Stimulated activated CD8-positive, alpha-beta memory T cell treated with anti-CD3 and anti-CD28 coated beads, Interleukin-12 subunit alpha, Interleukin-12 subunit beta, amount 100 ng/mL, for 24 hours (primary cell): Measurements from ENCODE around the gene KCNJ6.

Source experiments
- DNase-seq: peaks from one replicate; pipeline ENCODE4 v3.0.0-alpha.2; 2020; ENCODE audit errors: extremely low read depth

Gene KCNJ6

DNA sequence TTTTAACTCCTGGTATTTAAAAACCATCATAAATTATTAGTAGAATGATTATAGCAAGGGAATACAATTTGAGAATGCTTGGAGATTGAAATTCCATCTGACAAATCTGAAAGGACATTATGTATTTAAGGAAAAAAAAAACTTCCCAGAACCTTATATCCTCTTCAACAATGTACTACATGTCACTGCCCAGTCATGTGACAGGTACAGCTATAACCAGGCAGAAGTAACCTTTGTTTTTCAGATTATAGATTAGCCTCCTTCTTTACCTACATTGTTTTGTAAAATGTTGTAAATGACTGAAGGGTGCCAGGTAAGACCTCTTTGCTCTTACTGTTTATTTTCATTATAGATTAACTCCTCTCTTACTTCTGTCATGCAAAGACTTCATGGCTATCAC lies 96.9 kb downstream of the KCNJ6 start:
- DNase-seq: no peak

DNA sequence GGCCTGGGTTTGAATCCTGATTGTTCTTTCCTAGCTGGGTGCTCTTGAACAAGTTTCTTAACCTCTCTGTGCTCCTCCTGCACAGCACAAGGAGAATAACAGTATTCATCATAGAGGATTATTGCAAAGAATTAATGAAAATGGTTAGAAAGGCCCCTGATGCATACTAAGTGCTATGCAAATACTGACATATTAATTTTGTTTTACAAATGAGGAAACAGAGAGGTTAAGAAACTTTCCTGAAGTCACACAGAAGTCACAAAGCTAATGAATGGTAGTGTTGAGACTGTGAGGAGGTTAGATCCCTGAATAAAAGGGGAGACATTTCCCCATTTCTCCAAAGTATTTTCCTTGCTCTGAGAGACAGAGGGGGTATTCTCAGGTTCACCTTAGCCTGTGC lies 99.0 kb downstream of the KCNJ6 start:
- DNase-seq: no peak

DNA sequence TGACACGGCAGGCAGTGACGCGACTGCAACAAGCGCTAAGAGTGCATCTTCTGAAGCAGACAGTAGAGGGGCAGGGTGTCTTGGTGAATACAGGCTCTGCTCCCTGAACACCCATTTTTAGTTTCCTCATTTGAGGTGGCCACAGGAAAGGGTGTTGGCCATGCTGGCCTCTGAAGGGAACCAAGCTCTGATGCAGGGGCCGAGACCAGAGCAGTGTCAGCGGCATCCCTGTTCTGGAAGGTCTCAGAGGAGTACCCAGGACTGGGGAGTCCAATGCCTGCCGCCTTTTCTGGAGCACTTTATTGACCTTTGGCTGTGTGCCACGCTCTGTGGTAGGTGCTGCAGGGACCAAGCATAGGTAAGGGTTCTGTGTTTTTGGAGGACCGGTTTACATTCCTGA lies 100.4 kb downstream of the KCNJ6 start:
- DNase-seq: no peak

DNA sequence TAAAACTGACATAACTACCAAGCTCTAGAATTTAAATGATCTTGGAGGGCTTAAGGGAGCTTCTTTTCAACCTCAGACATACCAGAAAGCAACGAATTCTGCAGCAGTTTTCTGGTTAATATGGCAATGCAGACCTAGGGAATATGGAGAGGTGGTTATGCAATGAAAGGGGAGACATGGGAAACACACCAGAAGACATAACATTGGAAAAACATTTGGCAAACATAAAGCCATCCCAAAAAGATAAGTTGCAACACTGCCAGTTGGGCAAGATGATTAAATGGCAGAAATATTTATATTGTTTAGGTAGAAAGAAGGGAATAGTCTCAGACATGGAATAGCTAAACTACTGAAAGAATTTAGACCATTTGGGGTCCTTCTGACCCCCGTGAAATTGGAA lies 104.5 kb downstream of the KCNJ6 start:
- no peak for DNase-seq

DNA sequence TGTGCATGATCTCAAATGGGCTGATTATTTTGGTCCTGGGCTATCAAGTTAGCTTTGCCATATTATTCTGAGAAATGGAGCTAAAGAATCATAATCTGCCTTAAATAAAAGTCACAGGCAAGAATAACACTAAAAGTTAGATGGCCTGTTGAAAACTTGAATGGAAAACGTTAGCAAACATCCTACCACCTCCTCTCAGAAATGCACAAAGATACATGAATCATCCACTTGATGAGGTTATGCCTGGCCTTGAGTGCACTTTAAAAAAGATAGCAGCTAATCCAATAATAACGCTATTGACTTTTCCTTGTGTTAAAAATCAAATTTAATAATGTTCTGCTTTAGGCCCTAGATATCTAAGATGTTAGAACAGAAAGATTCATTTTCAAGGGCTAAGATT lies 108.0 kb downstream of the KCNJ6 start:
- no peak for DNase-seq

DNA sequence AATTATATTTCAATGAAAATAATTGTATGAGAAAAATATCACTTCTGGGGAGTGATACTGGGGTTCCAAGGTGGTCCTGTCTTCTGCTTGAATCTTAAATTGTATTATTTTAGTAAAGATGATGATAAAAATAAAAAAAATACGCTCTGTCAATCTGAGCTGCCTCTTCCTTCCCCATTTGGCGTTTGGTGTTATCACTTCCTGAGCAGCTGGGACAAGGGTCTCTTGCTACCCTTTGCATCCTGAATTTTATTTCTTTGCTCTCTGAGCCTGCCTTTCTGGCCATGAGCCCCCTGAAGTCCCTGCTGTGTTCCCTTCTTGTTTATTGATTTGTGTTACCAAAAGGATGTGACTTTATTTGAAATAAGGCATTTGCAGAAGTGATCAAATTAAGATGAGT lies 111.0 kb downstream of the KCNJ6 start:
- DNase-seq: no peak

DNA sequence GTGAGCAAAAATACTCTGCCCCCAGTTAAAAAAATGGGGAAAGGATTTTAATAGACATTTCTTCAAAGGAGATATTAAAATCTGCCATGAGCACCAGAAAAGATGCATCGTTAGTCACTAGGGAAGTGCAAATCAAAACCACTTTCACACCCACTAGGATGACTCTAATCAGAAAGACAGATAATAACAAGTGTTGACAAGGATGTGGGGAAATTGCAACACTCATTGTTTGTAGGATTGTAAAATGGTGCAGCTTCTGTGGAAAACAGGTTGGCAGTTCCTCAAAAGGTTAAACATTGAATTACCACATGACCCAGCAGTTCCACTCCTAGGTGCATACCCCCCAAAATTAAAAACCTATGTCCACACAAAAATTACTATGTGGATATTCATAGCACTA lies 112.3 kb downstream of the KCNJ6 start:
- DNase-seq: no peak

DNA sequence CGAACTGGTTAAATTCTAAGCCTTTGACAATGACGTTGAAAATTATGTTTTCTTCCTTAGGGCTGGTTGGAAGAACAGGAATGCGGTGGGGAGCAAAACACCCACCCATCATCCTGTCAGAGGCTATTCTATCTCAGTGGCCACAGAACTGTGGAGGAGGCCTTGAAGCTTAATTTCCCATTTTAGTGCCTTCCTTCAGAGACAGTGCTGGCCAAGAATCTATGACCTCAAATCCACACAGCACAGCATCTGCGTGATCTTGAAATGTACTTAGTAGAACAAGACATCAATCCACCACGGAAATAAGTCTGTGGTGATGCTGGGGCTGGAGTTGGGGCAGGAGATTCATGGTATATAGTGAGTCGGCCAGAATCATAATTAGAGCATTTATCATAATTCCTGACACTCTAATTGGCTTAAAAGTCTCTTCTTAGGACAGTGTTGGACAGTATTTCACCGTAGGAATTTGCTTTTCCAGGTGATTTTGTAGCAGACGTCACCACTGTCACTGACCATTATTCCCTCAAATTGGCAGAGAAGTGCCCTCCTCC lies 113.1 kb downstream of the KCNJ6 start:
- DNase-seq: no peak

DNA sequence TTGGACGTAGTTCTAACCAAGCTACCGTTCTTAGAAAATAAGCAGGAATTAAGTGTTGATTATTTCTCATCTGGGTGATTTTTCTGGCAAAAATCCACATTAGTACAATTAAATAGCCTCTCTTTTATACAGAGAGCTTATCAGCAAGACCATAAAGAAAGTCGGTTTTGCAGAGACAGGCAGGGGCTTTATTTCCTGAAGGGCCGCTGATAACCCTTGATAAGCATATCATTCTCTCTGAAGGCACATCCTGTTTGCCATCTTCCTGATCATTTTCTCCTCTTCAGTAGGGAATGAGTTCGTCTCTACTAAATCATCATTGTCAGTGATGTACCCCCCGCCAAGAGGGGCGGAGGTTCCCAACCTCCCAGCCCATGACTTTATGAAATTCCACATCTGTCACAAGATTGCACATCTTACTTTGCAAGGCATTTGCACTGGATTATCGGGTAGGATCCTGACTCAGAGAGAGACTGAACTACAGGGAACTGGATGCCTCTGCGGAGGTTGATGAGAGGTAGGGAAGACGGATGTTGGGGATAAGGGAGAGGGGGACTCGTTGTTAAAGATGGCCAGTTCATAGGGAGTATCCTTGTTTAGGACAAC lies 115.7 kb downstream of the KCNJ6 start:
- DNase-seq: no peak

DNA sequence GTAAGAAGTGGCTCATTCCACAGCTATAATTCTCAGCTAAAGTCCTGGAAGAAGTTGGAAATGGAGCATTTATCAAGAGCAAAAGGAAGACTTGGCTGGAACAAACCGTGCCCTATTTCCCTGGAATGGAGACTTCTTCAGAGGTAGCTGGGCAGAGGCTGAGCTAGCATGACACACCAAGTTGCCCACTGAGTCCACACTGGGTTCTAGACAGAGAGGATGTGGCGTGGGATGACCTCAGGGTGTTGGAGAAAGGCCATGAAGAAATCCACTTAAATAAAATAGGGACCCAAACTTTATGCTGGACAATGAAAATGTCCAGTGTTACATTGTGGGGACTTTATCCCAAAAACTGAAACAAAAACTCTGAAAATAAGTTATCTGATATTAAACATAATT lies 116.2 kb downstream of the KCNJ6 start:
- no peak for DNase-seq

DNA sequence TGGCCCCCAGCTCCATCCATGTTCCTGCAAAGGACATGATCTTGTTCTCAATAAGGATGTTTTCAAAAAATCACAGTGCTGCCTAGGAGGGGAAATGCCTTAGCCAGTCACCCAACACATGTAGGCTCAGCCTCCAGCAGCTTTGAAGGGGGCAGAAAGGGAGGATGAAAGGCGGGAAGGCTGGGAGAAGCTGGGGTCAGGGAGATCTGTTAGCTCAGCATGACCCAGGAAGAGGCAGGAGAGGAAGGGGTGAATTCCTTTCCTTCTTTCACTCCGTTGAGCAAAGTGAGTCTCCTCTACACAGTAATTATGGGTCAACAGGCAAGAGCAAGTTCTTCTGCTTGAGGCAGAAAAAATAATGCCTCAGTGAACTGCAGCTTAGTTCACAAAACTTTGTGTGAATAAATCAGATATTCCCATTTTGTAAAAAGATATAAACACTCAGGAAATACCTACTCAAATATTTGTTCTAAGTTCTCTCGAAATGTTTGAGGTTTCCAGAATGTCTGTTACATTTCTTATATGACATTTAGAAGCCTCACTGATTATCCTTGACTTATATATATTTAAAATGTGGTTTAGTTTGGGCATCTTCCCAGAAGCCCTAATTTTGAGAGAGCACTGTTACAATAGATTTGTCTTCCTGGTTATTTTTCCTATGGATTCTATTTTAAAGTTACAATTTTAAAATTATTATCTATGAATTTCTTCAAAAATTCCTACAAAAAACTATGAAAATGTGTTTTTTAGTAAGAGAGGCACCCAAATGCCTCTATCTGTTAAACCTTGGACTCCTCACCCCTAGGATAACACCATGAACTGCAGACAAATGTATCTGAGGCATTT lies 116.8 kb downstream of the KCNJ6 start:
- no peak for DNase-seq

DNA sequence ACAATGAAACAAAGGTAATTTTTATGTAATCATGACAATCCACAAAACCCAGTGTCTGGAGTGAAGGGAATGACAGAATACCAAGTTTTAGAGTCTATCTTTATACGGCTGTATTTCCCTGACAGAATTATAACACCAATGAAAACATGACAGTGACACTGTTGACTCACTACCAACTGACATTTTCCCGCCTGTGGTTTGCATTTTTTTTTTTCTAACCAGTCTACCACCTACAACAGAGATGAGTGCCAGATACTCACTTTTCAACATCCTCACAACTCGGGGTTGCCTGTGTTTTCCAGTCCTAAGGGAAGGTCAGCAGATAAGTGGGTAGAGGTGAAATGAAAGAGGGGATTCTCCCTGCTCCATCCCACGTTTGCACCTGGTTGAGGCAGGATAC lies 118.9 kb downstream of the KCNJ6 start:
- DNase-seq: no peak

DNA sequence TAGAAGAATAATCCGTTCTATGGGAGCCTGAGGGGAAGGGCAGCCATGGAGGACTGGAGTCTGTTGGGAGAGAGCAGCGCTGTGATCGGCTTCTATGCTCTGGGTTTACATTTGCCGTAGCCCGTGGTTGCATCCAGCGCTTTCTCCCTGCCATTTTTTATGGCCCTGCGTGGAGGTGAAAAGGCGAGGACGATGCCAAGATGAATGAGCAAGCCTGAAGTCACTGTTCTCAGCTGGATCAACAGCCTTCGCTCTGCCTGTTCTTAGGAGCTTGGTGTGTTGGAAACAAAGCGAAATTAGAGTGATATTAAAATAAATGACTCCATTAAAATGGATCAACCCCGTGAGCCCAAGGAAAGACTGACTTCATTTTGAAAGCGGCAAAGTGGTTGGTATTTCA lies 120.2 kb downstream of the KCNJ6 start:
- no peak for DNase-seq

DNA sequence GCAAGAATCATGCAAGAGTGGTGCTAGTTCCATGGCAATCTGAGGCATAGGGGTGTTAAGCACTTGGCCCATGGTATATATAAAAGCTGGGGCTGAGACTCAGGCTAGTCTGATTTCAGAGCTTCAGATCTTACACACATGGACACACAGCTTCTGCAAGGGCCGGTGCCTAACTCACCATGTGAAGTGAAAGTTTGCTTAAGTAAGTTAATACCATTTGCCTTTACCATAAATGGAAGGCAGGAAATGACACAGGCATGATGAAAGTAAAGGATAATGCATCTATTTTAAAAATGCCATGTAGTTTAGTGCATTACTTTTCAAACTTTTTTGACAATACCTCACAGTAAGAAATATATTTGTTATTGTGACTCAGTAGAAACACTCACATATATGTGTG lies 122.6 kb downstream of the KCNJ6 start:
- no peak for DNase-seq

DNA sequence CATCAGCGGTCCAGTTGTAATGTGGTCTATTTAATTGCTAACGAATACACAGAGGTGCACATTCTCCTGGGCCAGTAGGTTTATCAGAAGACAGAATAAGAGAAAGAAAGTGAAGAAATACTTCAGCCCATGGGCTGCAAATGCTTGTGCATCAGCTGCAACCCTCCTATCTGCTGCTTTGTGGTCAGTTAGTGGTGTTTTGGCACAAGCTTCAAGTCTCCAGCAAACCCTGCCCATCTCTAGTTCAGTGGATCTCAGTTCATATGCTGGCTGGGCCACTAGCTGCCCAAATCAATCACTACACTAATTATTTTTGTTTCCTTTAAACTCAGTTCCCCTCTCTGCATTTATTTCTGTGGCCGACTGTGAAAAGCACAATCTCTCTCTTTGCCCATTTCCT lies 124.2 kb downstream of the KCNJ6 start:
- no peak for DNase-seq

DNA sequence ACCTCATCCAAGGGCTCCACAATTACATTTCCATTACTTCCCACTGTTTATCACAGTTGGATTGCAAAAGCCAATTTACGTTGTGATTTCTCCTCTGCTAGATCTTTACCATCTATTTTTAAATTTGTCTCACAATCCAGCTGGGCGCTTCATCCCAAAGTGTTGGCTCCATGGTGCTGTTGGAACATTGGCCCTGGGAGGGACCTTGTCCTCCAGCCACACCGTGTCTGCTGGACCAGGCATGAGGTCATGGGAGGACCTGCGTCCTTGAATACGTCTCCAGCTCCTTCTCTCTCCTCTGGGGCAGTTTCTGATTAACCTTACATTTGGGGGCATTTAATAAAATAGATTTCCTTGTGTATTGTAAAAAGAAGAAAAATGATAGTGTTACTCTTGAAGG lies 125.4 kb downstream of the KCNJ6 start:
- DNase-seq: no peak

DNA sequence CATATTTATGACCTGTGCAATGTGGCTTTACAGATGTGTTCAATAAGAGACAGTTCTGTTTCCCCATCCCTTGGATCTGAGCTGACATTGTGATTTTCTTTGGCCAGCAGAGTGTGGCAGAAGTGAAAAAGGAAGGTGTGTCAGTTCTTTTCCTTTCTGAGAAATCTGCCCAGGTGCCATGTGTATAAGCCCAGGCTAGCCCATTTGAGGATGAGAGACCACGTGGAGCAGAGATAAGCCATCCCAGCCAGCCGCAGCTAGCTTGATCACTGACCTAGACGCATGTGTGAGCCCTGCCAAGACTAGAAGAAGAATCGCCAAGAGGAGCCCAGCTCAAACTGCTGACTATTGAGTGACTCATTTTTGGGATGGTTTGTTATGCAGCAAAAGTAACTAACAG lies 127.8 kb downstream of the KCNJ6 start:
- no peak for DNase-seq

DNA sequence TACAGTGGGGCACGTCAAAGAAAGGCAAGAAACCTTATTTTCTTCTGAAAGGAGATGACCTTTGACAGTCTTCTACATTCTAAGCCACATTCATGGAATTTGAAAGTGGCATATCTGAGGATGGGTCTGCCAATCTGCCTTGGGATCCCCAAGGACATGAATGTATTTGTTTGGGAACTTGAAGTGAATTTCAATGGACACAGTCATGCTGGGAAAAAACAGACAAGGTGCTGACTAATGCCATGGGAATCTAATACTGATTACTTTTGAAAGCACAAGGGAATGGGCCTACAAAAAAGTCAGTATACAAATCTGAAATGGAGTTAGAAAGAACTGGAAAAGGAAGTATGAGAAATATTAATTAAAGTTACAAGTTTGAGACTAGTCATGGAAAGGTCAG lies 128.8 kb downstream of the KCNJ6 start:
- DNase-seq: no peak

DNA sequence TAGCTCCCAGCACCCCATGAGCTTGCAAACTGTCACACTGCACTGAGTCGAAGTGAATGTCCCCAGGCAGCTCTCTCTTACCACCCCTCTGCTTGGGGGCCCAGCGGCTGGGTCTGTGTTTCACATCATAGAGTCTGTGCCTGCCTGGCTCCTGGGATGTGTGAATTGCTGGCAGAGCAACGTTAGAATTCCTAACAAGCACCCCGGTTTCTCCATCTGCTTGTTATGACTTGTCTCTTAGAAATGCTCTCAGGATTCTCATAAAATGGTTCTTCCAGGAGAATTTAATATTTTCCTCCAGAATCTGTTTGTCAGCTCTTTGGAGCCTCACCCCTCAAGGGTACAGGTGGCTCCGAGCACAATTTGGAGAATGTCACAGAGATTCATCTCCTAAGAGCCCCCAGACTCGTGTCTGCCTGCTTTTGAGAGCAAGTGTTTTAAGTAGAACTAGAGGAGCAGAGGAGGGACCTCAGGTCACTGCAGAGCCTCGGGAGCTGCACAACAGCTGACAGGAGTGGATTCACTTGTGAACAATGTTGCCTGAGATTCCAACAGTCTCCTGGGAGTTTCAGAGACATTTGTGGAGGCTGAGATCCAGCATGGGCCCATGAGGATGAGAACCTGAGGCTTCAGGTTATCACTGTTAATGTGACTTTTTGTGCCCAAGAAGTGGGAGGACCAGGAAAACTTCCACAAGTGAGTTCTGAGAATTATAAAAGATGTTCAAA lies 131.5 kb downstream of the KCNJ6 start:
- no peak for DNase-seq

DNA sequence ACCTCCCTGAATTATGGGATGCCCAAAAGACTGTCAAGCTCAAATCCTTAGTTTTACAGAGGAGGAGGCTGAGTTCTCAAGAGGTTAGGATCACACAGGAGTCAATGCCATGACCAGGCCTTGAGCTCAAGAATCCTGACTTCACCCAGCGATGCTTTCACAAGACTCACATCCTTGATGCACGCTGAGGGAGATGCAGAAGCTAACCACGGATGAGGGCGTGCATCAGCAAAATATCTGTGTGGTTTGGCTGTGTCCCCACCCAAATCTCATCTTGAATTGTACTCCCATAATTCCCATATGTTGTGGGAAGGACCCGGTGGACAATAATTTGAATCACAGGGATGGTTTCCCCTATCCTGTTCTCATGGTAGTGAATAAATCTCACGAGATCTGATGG lies 133.2 kb downstream of the KCNJ6 start:
- DNase-seq: no peak

DNA sequence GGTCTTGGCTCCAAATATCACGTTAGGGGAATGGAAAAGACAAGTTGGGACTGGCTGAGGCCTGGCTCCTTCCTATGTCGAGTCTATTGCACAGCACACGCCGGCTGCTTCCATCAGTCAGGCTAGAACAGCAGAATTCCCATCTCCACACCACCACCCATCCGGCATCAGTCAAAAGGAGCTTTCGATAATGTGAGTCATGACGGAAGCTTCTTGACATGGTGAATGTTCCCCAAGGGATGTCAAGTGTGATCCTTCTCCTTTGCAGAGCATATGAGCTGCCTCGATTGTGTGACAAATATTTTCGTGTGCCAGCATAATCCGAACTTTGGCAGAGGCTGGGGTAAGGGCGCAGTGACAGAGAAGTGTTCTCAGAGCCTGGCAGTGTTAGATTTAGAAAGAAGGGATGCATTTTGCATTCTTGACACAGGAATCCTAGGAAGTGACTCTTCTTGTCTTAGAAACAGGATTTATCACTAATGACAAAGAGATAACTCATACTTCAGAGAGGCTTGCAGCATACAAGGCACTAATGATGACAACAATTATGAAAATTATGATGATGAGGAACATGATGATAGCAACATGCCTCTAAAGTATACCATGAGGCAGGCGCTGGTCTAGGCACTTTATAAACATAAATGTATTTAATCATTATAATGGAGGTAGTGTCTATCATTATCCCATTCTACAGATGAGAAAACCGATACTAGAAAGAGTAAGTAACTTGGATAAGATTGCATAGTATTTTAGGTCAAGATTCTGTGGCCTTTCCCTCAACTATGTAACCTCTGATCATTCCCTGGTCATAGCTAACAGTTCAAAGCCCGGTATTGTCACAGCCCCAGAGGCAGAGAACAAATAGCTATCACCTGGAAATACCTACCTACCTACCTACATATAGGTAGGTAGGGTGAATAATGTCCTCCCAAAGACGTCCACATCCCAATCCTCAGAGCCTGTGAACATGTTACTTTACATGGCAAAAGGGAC lies 135.0 kb downstream of the KCNJ6 start:
- DNase-seq: no peak

DNA sequence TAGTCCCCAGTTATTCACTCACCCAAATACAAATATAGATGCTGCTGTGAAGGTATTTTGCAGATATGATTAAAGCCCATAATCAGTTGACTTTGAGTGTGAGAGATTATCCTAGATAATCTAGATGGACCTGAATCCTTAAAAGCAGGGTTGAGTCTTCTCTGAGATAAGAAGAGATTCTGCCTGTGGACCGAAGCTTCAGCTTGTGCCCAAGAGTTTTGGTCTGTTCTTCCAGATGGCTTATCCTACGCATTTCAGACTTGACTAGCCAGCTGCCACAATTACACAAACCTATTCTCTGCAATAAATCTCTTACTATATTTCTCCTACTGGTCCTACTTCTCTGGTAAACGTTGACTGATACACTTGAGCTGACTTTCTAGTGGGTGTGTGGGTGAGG lies 145.1 kb downstream of the KCNJ6 start:
- no peak for DNase-seq
